T-cell (primary cell): ENCODE measurements around the gene E2F1. TPM values are rescaled to one million over a fixed set of nuclear protein-coding genes. Genes with fewer than 3 reads are reported as not detected.

ENCODE experiments used
- ATAC-seq, 4 experiments: fragments of 200-7000 bp in 3 of 4; fragments of 150-1000 bp in 1 of 4; cut with Tn5 transposase; replicated peaks in 1 of 4; 1 replicate in 3 of 4; 2 replicates in 1 of 4; pipeline ENCODE4 v1.10.0; 2021; ENCODE audit warnings: moderate library complexity in 3 of 4, mild to moderate bottlenecking in 2 of 4, moderate number of reproducible peaks in 1 of 4
- CTCF ChIA-PET, 2 donors: fragments of 300-600 bp; sonication (Branson Sonifier 250); formaldehyde crosslinking; loops; one replicate each; lab custom pipeline; 2022; ENCODE audit warnings: antibody characterized with exemption in 2 of 2; lab: Charles Lee
- POLR2A ChIA-PET, 2 donors: fragments of 300-600 bp; sonication (Branson Sonifier 250); formaldehyde crosslinking; loops; one replicate each; lab custom pipeline; 2022; ENCODE audit warnings: antibody characterized with exemption in 2 of 2; lab: Charles Lee
- DNase-seq, 35 experiments: peaks; one replicate each; pipeline versions ENCODE4 v3.0.0 to v3.0.0-alpha.2; 2013 to 2023
- H3K27ac ChIP-seq: one replicate; pipeline ENCODE4 v1.5.1; 2013; ENCODE audit warnings: low read length
- H3K27me3 ChIP-seq, 2 experiments: replicated peaks in 1 of 2; 1 replicate in 1 of 2; 2 replicates in 1 of 2; pipeline versions ENCODE4 v1.6.1 to v1.7.0; 2013; ENCODE audit warnings: low read length in 1 of 2, mixed read lengths in 1 of 2; ENCODE audit not compliant: control insufficient read depth in 2 of 2, insufficient read depth in 2 of 2; ENCODE audit errors: extremely low read depth in 1 of 2
- H3K36me3 ChIP-seq, 2 donors: 1 replicate in 1 of 2; 2 replicates in 1 of 2; pipeline versions ENCODE4 v1.6.1 to v1.7.0; 2013; ENCODE audit warnings: low read length in 1 of 2; ENCODE audit not compliant: control insufficient read depth in 2 of 2, insufficient read depth in 1 of 2; ENCODE audit errors: extremely low read depth in 1 of 2
- H3K4me1 ChIP-seq, 2 experiments: 1 replicate in 1 of 2; 2 replicates in 1 of 2; pipeline versions ENCODE4 v1.6.1 to v1.7.0; 2013; ENCODE audit warnings: low read length in 2 of 2, mixed read lengths in 1 of 2; ENCODE audit not compliant: insufficient read depth in 2 of 2, control insufficient read depth in 1 of 2; ENCODE audit errors: extremely low read depth in 1 of 2
- H3K4me3 ChIP-seq, 2 donors: 1 replicate in 1 of 2; 2 replicates in 1 of 2; pipeline versions ENCODE4 v1.5.1 to v1.7.0; 2013; ENCODE audit warnings: mild to moderate bottlenecking in 2 of 2, low read length in 1 of 2, moderate library complexity in 1 of 2; ENCODE audit not compliant: control insufficient read depth in 1 of 2; ENCODE audit errors: extremely low read depth in 1 of 2
- H3K9me3 ChIP-seq: 2 replicates; pipeline ENCODE4 v1.7.0; 2013
- H3K27ac Mint-ChIP-seq, 2 donors: one replicate each; pipeline ENCODE4 v1.8.0; 2020 to 2021; ENCODE audit warnings: mild to moderate bottlenecking in 2 of 2, mixed read lengths in 2 of 2
- H3K27me3 Mint-ChIP-seq, 2 donors: one replicate each; pipeline ENCODE4 v1.8.0; 2021 to 2022; ENCODE audit warnings: mixed read lengths in 2 of 2
- H3K36me3 Mint-ChIP-seq: one replicate; pipeline ENCODE4 v1.8.0; 2021; ENCODE audit warnings: mixed read lengths
- H3K4me1 Mint-ChIP-seq, 3 donors: one replicate each; pipeline ENCODE4 v1.8.0; 2020 to 2022; ENCODE audit warnings: mixed read lengths in 3 of 3, mild to moderate bottlenecking in 1 of 3
- H3K4me3 Mint-ChIP-seq, 3 donors: one replicate each; pipeline ENCODE4 v1.8.0; 2020 to 2022; ENCODE audit warnings: mild to moderate bottlenecking in 3 of 3, mixed read lengths in 3 of 3, moderate library complexity in 3 of 3
- H3K9me3 Mint-ChIP-seq, 3 donors: one replicate each; pipeline ENCODE4 v1.8.0; 2020 to 2022; ENCODE audit warnings: mixed read lengths in 3 of 3
- WGBS: methylation state at CpG from one replicate; pipeline ENCODE4 v1.1.5; 2013; ENCODE audit warnings: missing lambda C conversion rate; ENCODE audit not compliant: insufficient coverage; 5-methylcytosine and 5-hydroxymethylcytosine counted together
- total RNA-seq, 35 experiments: library from RNA in 6 of 35; stranded (reverse) in 6 of 35; fragments of 120-200 nt in 1 of 35; gene quantifications; one replicate each; pipeline versions ENCODE4 v1.2.1 to v1.2.4 and lab custom pipeline; 2013 to 2026

The E2F1 gene
- total RNA-seq, 5 donors from 2014 or later (not counting 1 experiment from before 2014, with no cell fraction given) = 1.8 to 7.4 (median 4.6) TPM

- H3K4me3 Mint-ChIP-seq = no peak overlapping the region
- peaks cover 0 to under 1% (median 0%) of the 10 kb centered on the region in 3 donors for H3K4me1 Mint-ChIP-seq
- Histone ChIP-seq H3K4me1 (no peaks in the 10 kb centered on the region), H3K27me3 (no peaks in the 10 kb centered on the region), H3K36me3 (no peaks in the 10 kb centered on the region), H3K4me3 (no peak overlapping the region), H3K9me3 (no peaks in the 10 kb centered on the region), H3K27ac (no peak overlapping the region)
- H3K36me3 Mint-ChIP-seq = no peaks in the 10 kb centered on the region
- H3K27me3 Mint-ChIP-seq = no peaks in the 10 kb centered on the region
- POLR2A ChIA-PET = no interaction called here
- no peak overlapping the region for H3K27ac Mint-ChIP-seq
- CTCF ChIA-PET = no interaction called here
- no peak for DNase-seq
- no peaks in the 10 kb centered on the region for H3K9me3 Mint-ChIP-seq
- no peak for ATAC-seq
- 92% methylated on average over 6 of the region's 8 CpGs for WGBS
Observed at GRCh38 chr20:33697129-33697528, 10.9 kb upstream of the E2F1 start.

- ChIA-PET POLR2A (no interaction called here), CTCF (no interaction called here)
- no peak for ATAC-seq
- no peaks in the 10 kb centered on the region for H3K27me3 Mint-ChIP-seq
- Histone ChIP-seq H3K27ac (no peak overlapping the region), H3K9me3 (no peaks in the 10 kb centered on the region), H3K4me1 (no peaks in the 10 kb centered on the region), H3K27me3 (no peaks in the 10 kb centered on the region), H3K36me3 (no peaks in the 10 kb centered on the region), H3K4me3 (no peak overlapping the region)
- no CpG with 5 or more reads among the region's 4 CpGs for WGBS
- H3K9me3 Mint-ChIP-seq = no peaks in the 10 kb centered on the region
- no peak overlapping the region for H3K4me3 Mint-ChIP-seq
- no peak for DNase-seq
- H3K4me1 Mint-ChIP-seq = peaks cover 0 to 3% (median 0%) of the 10 kb centered on the region in 3 donors
- no peaks in the 10 kb centered on the region for H3K36me3 Mint-ChIP-seq
- H3K27ac Mint-ChIP-seq = no peak overlapping the region
Observed at GRCh38 chr20:33696448-33696847, 10.3 kb upstream of the E2F1 start.

GRCh38 chr20:33694639-33695012, 8.4 kb upstream of the E2F1 start:
- Histone ChIP-seq H3K36me3 (no peaks in the 10 kb centered on the region), H3K4me3 (no peak overlapping the region), H3K9me3 (no peaks in the 10 kb centered on the region), H3K27me3 (no peaks in the 10 kb centered on the region), H3K27ac (no peak overlapping the region), H3K4me1 (peaks cover 4 to 13% of the 10 kb centered on the region in 2 experiments)
- ChIA-PET CTCF (interaction anchor here in 1 of 2 donors (0.7 kb wide), 1 partner anchor 13 kb away, joined by 5 read pairs; no protein-coding TSS in a partner anchor), POLR2A (no interaction called here)
- Mint-ChIP-seq H3K36me3 (no peaks in the 10 kb centered on the region), H3K9me3 (no peaks in the 10 kb centered on the region), H3K4me1 (peaks cover 7 to 12% (median 11%) of the 10 kb centered on the region in 3 donors), H3K27ac (peak overlapping the region in 1 of 2 donors; percentile 28), H3K27me3 (no peaks in the 10 kb centered on the region), H3K4me3 (no peak overlapping the region)
- DNase-seq = no peak
- ATAC-seq = no peak
- 88% methylated on average over 5 of the region's 6 CpGs for WGBS

GRCh38 chr20:33693741-33694638, 7.8 kb upstream of the E2F1 start:
- H3K4me3 ChIP-seq = no peak overlapping the region
- no peak for ATAC-seq
- H3K36me3 ChIP-seq = no peaks in the 10 kb centered on the region
- no peak overlapping the region for H3K27ac ChIP-seq
- H3K27me3 ChIP-seq = no peaks in the 10 kb centered on the region
- DNase-seq = no peak
- no peaks in the 10 kb centered on the region for H3K36me3 Mint-ChIP-seq
- ChIA-PET CTCF (no interaction called here), POLR2A (no interaction called here)
- 92% methylated on average over 11 of the region's 17 CpGs for WGBS
- peaks cover 13 to 19% (median 17%) of the 10 kb centered on the region in 3 donors for H3K4me1 Mint-ChIP-seq
- peaks cover 10 to 19% of the 10 kb centered on the region in 2 experiments for H3K4me1 ChIP-seq
- H3K27me3 Mint-ChIP-seq = no peaks in the 10 kb centered on the region
- H3K27ac Mint-ChIP-seq = peak overlapping the region; percentile 13 to 28
- no peaks in the 10 kb centered on the region for H3K9me3 Mint-ChIP-seq
- H3K9me3 ChIP-seq = no peaks in the 10 kb centered on the region
- H3K4me3 Mint-ChIP-seq = no peak overlapping the region

- Mint-ChIP-seq H3K9me3 (no peaks in the 10 kb centered on the region), H3K36me3 (no peaks in the 10 kb centered on the region), H3K27ac (no peak overlapping the region), H3K27me3 (no peaks in the 10 kb centered on the region), H3K4me3 (no peak overlapping the region), H3K4me1 (peaks cover 16 to 26% (median 24%) of the 10 kb centered on the region in 3 donors)
- Histone ChIP-seq H3K27ac (no peak overlapping the region), H3K4me3 (no peak overlapping the region), H3K27me3 (no peaks in the 10 kb centered on the region), H3K36me3 (no peaks in the 10 kb centered on the region), H3K4me1 (peaks cover 16 to 21% of the 10 kb centered on the region in 2 experiments), H3K9me3 (no peaks in the 10 kb centered on the region)
- DNase-seq (no peak), ATAC-seq (no peak)
- ChIA-PET CTCF (no interaction called here), POLR2A (no interaction called here)
- WGBS = 89% methylated on average over 3 of the region's 5 CpGs
Observed at GRCh38 chr20:33693289-33693688, 7.1 kb upstream of the E2F1 start.

- H3K9me3 Mint-ChIP-seq = no peaks in the 10 kb centered on the region
- peak overlapping the region in 1 of 2 donors; percentile 25 for H3K4me3 ChIP-seq
Observed at GRCh38 chr20:33689973-33690372, 3.8 kb upstream of the E2F1 start.

More at GRCh38 chr20:33689973-33690372, 3.8 kb upstream of the E2F1 start:
- H3K9me3 ChIP-seq = no peaks in the 10 kb centered on the region
- H3K27me3 ChIP-seq = no peaks in the 10 kb centered on the region
- peaks cover 24 to 34% of the 10 kb centered on the region in 2 experiments for H3K4me1 ChIP-seq
- H3K36me3 ChIP-seq = no peaks in the 10 kb centered on the region
- ATAC-seq (peak; percentile 28 to 61 (median 50)), DNase-seq (peak in 25 of 35 experiments; percentile 19 to 70 (median 38))
- Mint-ChIP-seq H3K27ac (peak overlapping the region; percentile 92 to 94), H3K4me3 (peak overlapping the region; percentile 54 to 59 (median 57)), H3K4me1 (peaks cover 23 to 42% (median 40%) of the 10 kb centered on the region in 3 donors), H3K27me3 (no peaks in the 10 kb centered on the region), H3K36me3 (no peaks in the 10 kb centered on the region)
- POLR2A ChIA-PET = interaction anchor here (0.5 to 0.6 kb wide), 3 partner anchors 168 to 422 kb away, joined by 3 to 4 read pairs (median 3); partner anchors contain the start of gene EIF2S2 (in 1 of the 2)
- WGBS = 0% methylated on average over 1 of the region's 4 CpGs
- CTCF ChIA-PET = interaction anchor here (0.5 to 0.6 kb wide), 2 partner anchors 57 to 683 kb away, joined by 3 to 5 read pairs; no protein-coding TSS in a partner anchor
- peak overlapping the region; percentile 56 for H3K27ac ChIP-seq
